Activated CD4-positive, alpha-beta T cell treated with anti-CD3 and anti-CD28 coated beads for 36 hours (primary cell): Measurements from ENCODE around the gene TSPO2. TPM values are rescaled to one million over a fixed set of nuclear protein-coding genes. Genes with fewer than 3 reads are reported as not detected.
"Not testable (repeated sequence)": the region's sequence is repeated elsewhere in the genome, so short reads cannot be mapped to it uniquely, and the experiment has no call there.

ENCODE experiments used
- ATAC-seq: fragments of 200-7000 bp; cut with Tn5 transposase; one replicate; pipeline ENCODE4 v1.10.0; 2021; ENCODE audit warnings: mild to moderate bottlenecking, moderate library complexity
- CTCF ChIA-PET: fragments of 350-600 bp; sonication (Branson Sonifier 250); formaldehyde crosslinking; loops from one replicate; lab custom pipeline; 2021; ENCODE audit warnings: antibody characterized with exemption; lab: Charles Lee
- POLR2A ChIA-PET: fragments of 350-600 bp; sonication (Branson Sonifier 250); formaldehyde crosslinking; loops from one replicate; lab custom pipeline; 2021; ENCODE audit warnings: antibody characterized with exemption, inconsistent platforms; lab: Charles Lee
- DNase-seq: peaks from one replicate; pipeline ENCODE4 v3.0.0-alpha.2; 2020
- H3K27ac Mint-ChIP-seq: one replicate; pipeline ENCODE4 v1.8.0; 2021; ENCODE audit warnings: mixed read lengths
- H3K27me3 Mint-ChIP-seq: one replicate; pipeline ENCODE4 v1.8.0; 2021; ENCODE audit warnings: mixed read lengths
- H3K36me3 Mint-ChIP-seq: one replicate; pipeline ENCODE4 v1.8.0; 2021; ENCODE audit warnings: low read depth, mixed read lengths
- H3K4me1 Mint-ChIP-seq: one replicate; pipeline ENCODE4 v1.8.0; 2021; ENCODE audit warnings: mixed read lengths
- H3K4me3 Mint-ChIP-seq: one replicate; pipeline ENCODE4 v1.8.0; 2021; ENCODE audit warnings: mild to moderate bottlenecking, moderate library complexity, mixed read lengths
- H3K9me3 Mint-ChIP-seq: one replicate; pipeline ENCODE4 v1.8.0; 2021; ENCODE audit warnings: low read depth, mixed read lengths
- intact Hi-C, 2 experiments: fragments of 100-400 bp; cut with DNase I in 1 of 2; cut with micrococcal nuclease in 1 of 2; formaldehyde crosslinking; loops; one replicate each; pipeline versions ENCODE4 v1.14.2 to v1.15.1; 2022 to 2024; cut with DNase I, micrococcal nuclease
- total RNA-seq, 2 experiments: library from RNA; stranded (reverse); gene quantifications; one replicate each; pipeline ENCODE4 v1.2.3, GENCODE V29; 2021

TSPO2 gene
- total RNA-seq: not detected

GRCh38 chr6:41042226-41043055, at the start of gene TSPO2:
TSS of gene TSPO2 (plus strand) at chr6:41042467. CDS start at chr6:41042986, 519 bp downstream.
- intact Hi-C loops: no loop called here
- no peak for ATAC-seq

GRCh38 chr6:40992746-40993145, 49.5 kb upstream of the TSPO2 start:
- no peak overlapping the region for H3K27ac Mint-ChIP-seq
- no peak for ATAC-seq
- CTCF ChIA-PET: interaction anchor here (1.0 kb wide), 1 partner anchor 9 kb away, joined by 4 read pairs; no protein-coding TSS in a partner anchor

More at GRCh38 chr6:41042226-41043055, at the start of gene TSPO2:
- CTCF ChIA-PET: interaction anchor here (0.6 to 3.5 kb wide), 3 partner anchors 14 to 221 kb away, joined by 3 to 27 read pairs (median 4); no protein-coding TSS in a partner anchor
- Mint-ChIP-seq H3K4me3 (no peak within 1 kb of the TSS), H3K27me3 (no peaks in the 10 kb centered on the region), H3K36me3 (peaks cover 4% of the 10 kb centered on the region), H3K27ac (no peak within 1 kb of the TSS), H3K9me3 (no peaks in the 10 kb centered on the region), H3K4me1 (peaks cover 8% of the 10 kb centered on the region)
- DNase-seq: no peak
- POLR2A ChIA-PET: no interaction called here

GRCh38 chr6:40996591-40997233, 45.6 kb upstream of the TSPO2 start:
- ATAC-seq (no peak), DNase-seq (no peak)
- intact Hi-C loops: no loop called here
- Mint-ChIP-seq H3K27me3 (peaks cover 17% of the 10 kb centered on the region), H3K36me3 (no peaks in the 10 kb centered on the region), H3K4me1 (no peaks in the 10 kb centered on the region), H3K27ac (no peak overlapping the region), H3K4me3 (no peak overlapping the region), H3K9me3 (no peaks in the 10 kb centered on the region)
- POLR2A ChIA-PET: interaction anchor here (0.6 kb wide), 1 partner anchor 177 kb away, joined by 4 read pairs; no protein-coding TSS in a partner anchor
- CTCF ChIA-PET: no interaction called here

More at GRCh38 chr6:40992746-40993145, 49.5 kb upstream of the TSPO2 start:
- intact Hi-C loops: no loop called here
- POLR2A ChIA-PET: no interaction called here
- no peak for DNase-seq
- Mint-ChIP-seq H3K4me3 (no peak overlapping the region), H3K9me3 (no peaks in the 10 kb centered on the region), H3K36me3 (no peaks in the 10 kb centered on the region), H3K4me1 (no peaks in the 10 kb centered on the region), H3K27me3 (peaks cover 28% of the 10 kb centered on the region)

GRCh38 chr6:40997234-40997957, 44.9 kb upstream of the TSPO2 start:
- Mint-ChIP-seq H3K4me1 (no peaks in the 10 kb centered on the region), H3K27me3 (peaks cover 17% of the 10 kb centered on the region), H3K27ac (no peak overlapping the region), H3K36me3 (no peaks in the 10 kb centered on the region), H3K4me3 (no peak overlapping the region), H3K9me3 (no peaks in the 10 kb centered on the region)
- ChIA-PET POLR2A (interaction anchor here (0.6 kb wide), 1 partner anchor 176 kb away, joined by 4 read pairs; no protein-coding TSS in a partner anchor), CTCF (interaction anchor here (0.6 to 2.3 kb wide), 5 partner anchors 13 to 337 kb away, joined by 3 to 10 read pairs (median 4); no protein-coding TSS in a partner anchor)
- ATAC-seq (no peak), DNase-seq (no peak)
- intact Hi-C loops: no loop called here

- DNase-seq (no peak), ATAC-seq (no peak)
- H3K4me1 Mint-ChIP-seq: no peaks in the 10 kb centered on the region
- H3K4me3 Mint-ChIP-seq: no peak overlapping the region
- peaks cover 21% of the 10 kb centered on the region for H3K27me3 Mint-ChIP-seq
- POLR2A ChIA-PET: interaction anchor here (0.6 to 0.7 kb wide), 2 partner anchors 30 to 238 kb away, joined by 3 to 5 read pairs; no protein-coding TSS in a partner anchor
- intact Hi-C loops: no loop called here
- CTCF ChIA-PET: interaction anchor here (0.6 to 2.3 kb wide), 4 partner anchors 12 to 200 kb away, joined by 3 to 10 read pairs (median 4); partner anchors contain the start of gene TSPO2
- no peaks in the 10 kb centered on the region for H3K36me3 Mint-ChIP-seq
- H3K9me3 Mint-ChIP-seq: no peaks in the 10 kb centered on the region
- no peak overlapping the region for H3K27ac Mint-ChIP-seq
Measured at GRCh38 chr6:40998661-40999060, 43.6 kb upstream of the TSPO2 start.

GRCh38 chr6:40999569-40999968, 42.7 kb upstream of the TSPO2 start:
- DNase-seq (peak; percentile 30), ATAC-seq (no peak)
- no peak overlapping the region for H3K4me3 Mint-ChIP-seq
- no peaks in the 10 kb centered on the region for H3K9me3 Mint-ChIP-seq
- H3K4me1 Mint-ChIP-seq: no peaks in the 10 kb centered on the region
- intact Hi-C loops: no loop called here
- ChIA-PET POLR2A (no interaction called here), CTCF (interaction anchor here (0.7 to 2.3 kb wide), 2 partner anchors 28 to 35 kb away, joined by 3 to 10 read pairs; no protein-coding TSS in a partner anchor)
- H3K27me3 Mint-ChIP-seq: peaks cover 20% of the 10 kb centered on the region
- no peaks in the 10 kb centered on the region for H3K36me3 Mint-ChIP-seq
- H3K27ac Mint-ChIP-seq: no peak overlapping the region

GRCh38 chr6:41000248-41000647, 42.0 kb upstream of the TSPO2 start:
- peaks cover 21% of the 10 kb centered on the region for H3K27me3 Mint-ChIP-seq
- DNase-seq (no peak), ATAC-seq (no peak)
- H3K4me1 Mint-ChIP-seq: no peaks in the 10 kb centered on the region
- ChIA-PET POLR2A (no interaction called here), CTCF (no interaction called here)
- no peak overlapping the region for H3K27ac Mint-ChIP-seq
- intact Hi-C loops: no loop called here
- no peak overlapping the region for H3K4me3 Mint-ChIP-seq
- no peaks in the 10 kb centered on the region for H3K9me3 Mint-ChIP-seq
- no peaks in the 10 kb centered on the region for H3K36me3 Mint-ChIP-seq

- ChIA-PET POLR2A (no interaction called here), CTCF (interaction anchor here (0.7 to 1.2 kb wide), 4 partner anchors 8 to 186 kb away, joined by 3 to 8 read pairs (median 3); no protein-coding TSS in a partner anchor)
- Mint-ChIP-seq H3K36me3 (no peaks in the 10 kb centered on the region), H3K9me3 (no peaks in the 10 kb centered on the region), H3K4me1 (no peaks in the 10 kb centered on the region), H3K4me3 (no peak overlapping the region), H3K27me3 (peaks cover 16% of the 10 kb centered on the region), H3K27ac (no peak overlapping the region)
- DNase-seq: no peak
- intact Hi-C loops: no loop called here
- ATAC-seq: no peak
Measured at GRCh38 chr6:41002168-41002567, 40.1 kb upstream of the TSPO2 start.

GRCh38 chr6:41006217-41006616, 36.0 kb upstream of the TSPO2 start:
- intact Hi-C loops: loop anchor here (1.0 to 5.0 kb wide), 6 partner anchors 21 to 312 kb away; no protein-coding TSS in a partner anchor
- POLR2A ChIA-PET, H3K4me3 Mint-ChIP-seq, H3K36me3 Mint-ChIP-seq, H3K9me3 Mint-ChIP-seq, CTCF ChIA-PET, H3K4me1 Mint-ChIP-seq, H3K27ac Mint-ChIP-seq: not testable (repeated sequence)
- peaks cover 12% of the 10 kb centered on the region for H3K27me3 Mint-ChIP-seq
- peak; percentile 71 for DNase-seq
- peak; percentile 81 for ATAC-seq

GRCh38 chr6:41006980-41007379, 35.3 kb upstream of the TSPO2 start:
- not testable (repeated sequence) for ATAC-seq
- intact Hi-C loops: loop anchor here (1.0 to 5.0 kb wide), 6 partner anchors 20 to 311 kb away; no protein-coding TSS in a partner anchor

More at GRCh38 chr6:41006980-41007379, 35.3 kb upstream of the TSPO2 start:
- DNase-seq, H3K9me3 Mint-ChIP-seq, H3K36me3 Mint-ChIP-seq, H3K4me1 Mint-ChIP-seq, POLR2A ChIA-PET, H3K27ac Mint-ChIP-seq, H3K4me3 Mint-ChIP-seq: not testable (repeated sequence)
- CTCF ChIA-PET: interaction anchor here (0.7 kb wide), 1 partner anchor 32 kb away, joined by 4 read pairs; the partner anchor contains the start of gene UNC5CL
- peaks cover 12% of the 10 kb centered on the region for H3K27me3 Mint-ChIP-seq
